EH (cell line): ENCODE measurements around the gene KRT83.
"Not testable (repeated sequence)": the region's sequence is repeated elsewhere in the genome, so short reads cannot be mapped to it uniquely, and the experiment has no call there.

Experiments
- DNase-seq: peaks from one replicate; pipeline ENCODE4 v3.0.0-alpha.2; 2015; ENCODE audit warnings: low read depth

Gene KRT83

DNA sequence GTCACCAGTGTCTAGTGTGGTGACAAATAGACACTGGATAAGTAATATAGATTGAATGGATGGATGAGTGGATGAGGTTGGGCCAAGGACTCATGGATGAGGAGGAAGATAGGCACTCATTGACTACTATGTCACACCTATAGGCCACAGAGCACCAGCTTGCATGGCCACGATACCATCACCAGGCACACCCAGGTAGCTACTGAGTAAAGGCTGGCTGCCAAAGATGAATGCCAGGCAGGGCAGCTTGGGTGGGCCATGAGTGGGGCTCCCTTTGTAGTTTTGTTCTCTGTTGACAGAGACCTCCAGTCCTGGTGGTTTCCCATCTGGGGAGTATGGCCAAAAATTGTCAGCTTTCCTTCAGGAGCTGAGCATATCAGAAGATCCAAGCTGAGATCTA is 11.2 kb upstream of the KRT83 start:
- DNase-seq: no peak

DNA sequence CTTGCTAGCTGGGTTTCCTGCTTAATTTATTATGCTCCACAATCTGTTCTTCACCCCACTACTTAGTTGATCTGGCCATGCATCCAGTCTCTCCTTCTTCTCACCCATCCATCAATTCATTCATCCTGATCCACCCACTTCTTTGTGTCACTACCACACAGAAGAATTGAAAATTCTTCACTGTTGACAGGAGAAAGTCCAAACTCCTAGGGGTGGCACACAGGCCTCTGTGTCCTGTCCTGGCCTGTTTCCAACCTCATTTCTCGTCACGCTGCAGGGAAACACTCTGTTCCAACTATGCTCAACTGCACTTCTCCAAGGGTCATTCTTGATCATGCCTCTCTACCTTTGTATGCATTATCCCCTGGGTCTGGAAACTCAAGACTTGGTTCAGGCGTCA is 10.6 kb upstream of the KRT83 start:
- no peak for DNase-seq

DNA sequence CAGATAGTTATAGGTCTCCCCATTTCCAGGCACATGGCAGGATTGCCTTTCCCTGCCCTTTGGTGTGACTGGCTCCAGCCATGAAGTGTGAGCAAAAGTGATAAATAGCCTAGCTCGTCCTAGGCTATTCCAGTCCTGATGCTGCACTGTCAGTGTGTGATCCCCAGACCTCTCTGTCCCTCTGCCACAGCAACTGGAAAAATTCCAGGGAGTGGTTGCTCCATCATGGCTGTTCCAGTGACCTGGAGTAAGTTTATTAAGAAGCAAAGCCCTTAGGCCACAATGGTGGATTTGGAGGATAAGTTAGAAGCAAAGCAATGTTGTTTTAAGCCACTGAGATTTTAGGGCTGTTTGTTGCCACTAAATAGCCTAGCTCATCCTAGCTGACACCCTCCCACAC is 9.8 kb upstream of the KRT83 start:
- DNase-seq: peak; percentile 26

- DNase-seq: no peak
Measured at GRCh38 chr12:52327830-52328500, 6.8 kb upstream of the KRT83 start.

DNA sequence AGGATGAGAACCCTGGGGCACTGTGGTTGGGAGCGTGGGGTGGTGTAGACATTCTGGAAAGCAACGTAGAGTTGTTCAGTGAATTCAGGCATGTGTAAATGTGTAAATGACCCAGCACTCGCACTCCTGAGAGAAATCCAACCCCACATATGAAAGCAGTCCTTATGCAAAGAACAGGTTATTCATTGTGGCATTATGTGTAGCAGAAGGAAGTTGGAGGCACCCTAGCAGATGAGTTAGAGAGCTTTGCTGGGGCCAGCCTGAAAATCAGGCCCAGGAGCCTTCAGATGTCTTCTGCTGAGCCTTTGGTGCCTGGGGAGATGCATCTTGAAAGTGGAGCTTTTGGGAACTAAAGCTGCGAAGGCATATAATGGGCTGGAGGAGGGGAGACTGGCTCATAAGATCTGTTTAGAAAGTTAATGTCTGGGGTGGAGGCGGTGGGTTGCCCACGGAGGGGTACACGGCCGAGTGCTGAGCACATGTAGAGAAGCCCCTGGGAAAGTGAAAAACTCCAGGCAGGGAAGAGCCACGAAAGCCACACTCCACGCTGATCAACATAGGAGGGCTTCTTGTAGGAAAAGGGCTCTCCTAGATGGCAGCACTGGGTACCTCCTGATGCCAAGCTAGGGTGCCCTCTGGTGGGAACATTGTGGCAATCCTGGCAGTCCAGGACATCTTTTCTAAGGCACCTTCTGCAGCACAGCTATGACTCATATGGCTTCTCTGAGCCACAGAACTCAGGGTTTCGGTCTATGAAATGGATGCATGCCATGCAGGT is 6.0 kb upstream of the KRT83 start:
- peak; percentile 94 for DNase-seq

DNA sequence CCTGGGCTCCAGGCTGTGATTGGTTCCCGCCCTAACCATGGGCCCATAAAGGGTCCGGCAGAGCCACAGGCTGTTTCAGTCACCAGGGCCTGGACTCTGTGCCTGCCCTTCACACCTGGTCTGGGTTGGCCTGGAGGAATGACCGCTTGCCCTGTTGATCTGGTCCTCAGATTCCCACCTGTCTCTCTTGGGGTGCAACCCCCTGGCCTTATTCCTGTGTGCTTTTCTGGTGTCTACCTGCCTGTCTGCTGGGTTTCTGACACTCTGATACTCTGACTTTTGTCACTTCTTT is 2.9 kb upstream of the KRT83 start:
- DNase-seq: no peak

DNA sequence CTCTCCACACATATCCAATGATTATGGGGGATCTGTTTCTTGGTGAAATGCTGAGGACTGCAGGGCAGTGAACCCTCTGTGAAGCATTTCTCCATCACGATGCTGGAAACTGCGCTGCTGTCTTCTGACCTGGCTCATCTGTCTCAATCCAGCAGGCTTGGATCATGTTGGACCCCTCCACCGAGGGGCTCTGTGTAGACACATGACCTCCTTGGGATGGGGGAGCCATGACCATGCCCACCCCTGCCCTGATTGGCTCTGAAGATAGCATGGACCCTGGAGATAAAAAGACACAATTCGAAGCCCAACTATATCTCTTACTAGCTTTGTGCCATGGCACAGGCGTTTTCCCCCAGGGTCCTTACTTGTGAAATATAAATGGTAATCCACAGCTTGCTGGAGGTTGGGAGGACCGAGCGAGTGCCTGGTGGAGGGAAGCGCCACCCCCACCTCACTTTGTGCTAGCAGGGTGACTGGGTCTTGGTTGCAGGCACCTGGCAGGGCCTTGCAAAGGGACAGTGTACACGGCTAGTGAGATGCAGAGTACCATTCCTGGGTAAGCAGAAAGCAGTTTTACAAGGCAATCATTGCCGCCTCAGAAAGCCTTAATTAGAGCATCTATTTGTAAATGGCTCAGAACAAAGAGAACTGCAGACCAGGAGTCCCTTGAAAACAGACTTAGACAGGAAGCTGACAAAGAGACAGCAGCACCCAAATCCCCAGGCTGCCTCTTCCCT is 2.4 kb upstream of the KRT83 start:
- no peak for DNase-seq

- DNase-seq: no peak
Measured at GRCh38 chr12:52323001-52323400, 1.8 kb upstream of the KRT83 start.

- no peak for DNase-seq
Measured at GRCh38 chr12:52322069-52322468, 871 bp upstream of the KRT83 start.

- DNase-seq: no peak
Measured at GRCh38 chr12:52321418-52321817, 220 bp upstream of the KRT83 start.

DNA sequence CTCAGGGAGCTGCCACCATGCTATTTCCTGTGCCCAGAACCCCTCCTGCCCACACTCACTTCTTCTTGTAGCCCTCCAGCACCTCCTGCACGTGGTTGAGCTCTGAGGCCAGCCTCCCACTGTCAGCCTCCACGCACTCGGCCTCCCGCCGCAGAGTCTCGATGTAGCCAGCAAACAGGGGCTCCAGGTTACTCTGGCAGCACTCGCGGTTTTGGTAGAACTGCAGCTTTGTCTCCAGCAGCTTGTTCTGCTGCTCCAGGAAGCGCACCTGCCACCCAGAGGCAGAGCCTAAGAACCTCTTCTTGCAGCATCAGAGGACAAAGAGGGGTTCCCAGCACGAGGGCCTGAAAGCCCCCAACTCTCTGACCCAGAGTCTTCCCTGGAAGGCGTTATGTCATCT is 2.1 kb downstream of the KRT83 start:
- no peak for DNase-seq

DNA sequence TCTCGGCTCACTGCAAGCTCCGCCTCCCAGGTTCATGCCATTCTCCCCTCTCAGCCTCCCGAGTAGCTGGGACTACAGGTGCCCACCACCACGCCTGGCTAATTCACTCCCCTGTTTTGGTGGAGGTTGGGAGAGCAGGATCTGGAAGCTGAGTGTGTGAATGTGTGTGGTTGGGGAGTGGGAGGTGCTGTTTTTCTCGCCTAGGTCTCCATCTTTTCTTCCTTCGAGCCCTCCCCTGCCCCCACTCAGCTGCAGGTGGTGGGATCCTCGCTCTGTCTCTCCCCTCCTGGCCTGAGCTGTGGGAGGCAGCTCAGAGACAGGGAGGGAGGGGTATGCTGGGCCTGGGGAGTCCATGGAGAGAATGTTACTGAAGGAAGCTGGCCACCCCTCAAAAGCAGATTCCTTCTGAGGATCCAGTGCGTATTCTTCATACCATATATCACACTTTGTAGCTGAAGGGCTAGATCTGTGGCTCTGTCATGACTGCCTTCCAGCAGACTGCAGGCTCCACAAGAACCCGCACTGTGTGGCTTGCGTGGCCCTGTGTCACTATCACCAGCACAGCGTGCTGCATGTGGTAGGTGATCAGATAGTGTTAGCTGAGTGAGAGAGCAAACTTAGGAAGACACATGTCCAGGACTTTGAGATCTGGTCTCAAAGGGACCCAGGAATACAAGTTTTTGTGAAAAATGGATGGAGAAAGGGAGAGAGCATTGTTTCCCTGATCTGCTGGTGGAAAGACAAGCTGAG is 2.8 kb downstream of the KRT83 start:
- DNase-seq: no peak

DNA sequence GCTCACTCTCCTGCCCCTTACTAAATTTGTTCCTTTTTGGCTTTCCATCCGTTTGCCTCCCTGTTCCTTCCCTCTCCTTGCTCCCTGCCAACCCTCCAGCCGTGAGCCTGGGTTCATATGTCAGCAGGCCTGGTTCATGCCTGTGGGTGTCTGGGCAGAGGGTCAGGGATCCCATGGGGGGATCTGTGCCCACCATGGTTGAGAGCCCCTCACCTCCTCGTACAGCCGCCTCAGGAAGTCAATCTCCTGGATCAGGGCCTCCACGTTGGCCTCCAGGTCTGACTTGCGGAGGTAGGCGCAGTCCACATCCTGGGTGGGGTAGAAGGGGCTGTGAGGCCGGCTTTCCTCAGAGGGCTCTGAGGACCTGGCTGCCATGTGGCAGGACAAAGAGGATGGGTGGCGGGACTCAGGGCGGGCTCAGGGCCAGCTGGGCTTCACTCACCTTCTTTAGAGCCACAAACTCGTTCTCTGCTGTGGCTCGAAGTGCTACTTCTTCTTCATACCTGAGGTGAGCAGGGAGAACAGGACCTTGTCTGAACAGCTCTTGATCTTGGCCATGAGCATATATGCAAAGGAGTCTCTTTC is 3.6 kb downstream of the KRT83 start:
- no peak for DNase-seq

DNA sequence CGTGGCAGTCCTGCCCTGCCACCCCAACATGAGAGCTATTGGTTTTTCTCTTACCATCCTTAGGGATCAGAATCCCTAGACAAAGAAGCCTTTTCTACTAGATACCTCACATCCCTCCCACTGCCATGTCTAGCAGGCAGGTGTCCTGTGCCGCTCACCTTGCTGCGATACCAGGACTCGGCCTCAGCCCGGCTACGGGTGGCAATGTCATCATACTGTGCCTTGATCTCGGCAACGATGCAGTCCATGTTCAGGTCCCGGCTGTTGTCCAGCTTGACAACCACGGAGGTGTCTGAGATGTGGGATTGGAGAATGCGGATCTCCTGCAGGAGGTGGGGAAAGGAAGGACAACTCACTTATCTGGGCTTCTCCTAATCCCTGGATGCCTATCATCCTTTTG is 4.5 kb downstream of the KRT83 start:
- no peak for DNase-seq

DNA sequence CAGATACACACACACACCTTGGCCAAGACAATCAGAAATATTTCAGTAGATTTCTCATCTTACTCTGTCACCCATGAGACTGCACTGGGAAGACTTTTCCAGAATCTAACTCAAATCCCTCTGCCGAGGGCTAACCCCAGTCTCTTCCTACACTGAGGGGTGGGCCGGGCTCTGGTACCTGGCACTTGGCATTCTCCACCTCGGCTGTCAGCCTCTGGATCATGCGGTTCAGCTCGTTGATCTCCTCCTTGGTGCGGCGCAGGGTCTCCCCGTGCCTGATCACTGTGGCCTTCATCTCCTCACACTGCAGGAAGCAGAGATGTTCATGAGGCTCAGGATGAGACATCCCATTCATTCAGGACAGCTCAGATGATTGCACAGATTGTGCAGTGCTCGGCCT is 4.9 kb downstream of the KRT83 start:
- DNase-seq: no peak

DNA sequence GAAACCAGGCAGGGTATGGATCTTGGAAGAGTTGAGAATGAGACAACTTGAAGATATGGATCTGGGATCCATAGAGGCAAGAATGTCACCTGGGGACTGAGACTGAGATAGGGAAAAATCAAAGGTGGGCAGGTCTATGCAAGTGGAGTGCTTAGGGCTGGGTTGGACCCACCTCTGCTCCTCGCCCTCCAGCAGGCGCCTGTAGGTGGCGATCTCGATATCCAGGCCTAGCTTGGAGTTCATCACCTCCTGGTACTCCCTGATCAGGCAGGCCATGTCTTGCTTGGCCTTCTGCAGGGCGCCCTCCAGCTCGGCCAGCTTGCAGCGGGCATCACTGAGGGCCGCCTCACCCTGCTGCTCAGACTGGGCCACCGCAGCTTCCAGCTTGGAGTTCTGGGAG is 5.5 kb downstream of the KRT83 start:
- not testable (repeated sequence) for DNase-seq

DNA sequence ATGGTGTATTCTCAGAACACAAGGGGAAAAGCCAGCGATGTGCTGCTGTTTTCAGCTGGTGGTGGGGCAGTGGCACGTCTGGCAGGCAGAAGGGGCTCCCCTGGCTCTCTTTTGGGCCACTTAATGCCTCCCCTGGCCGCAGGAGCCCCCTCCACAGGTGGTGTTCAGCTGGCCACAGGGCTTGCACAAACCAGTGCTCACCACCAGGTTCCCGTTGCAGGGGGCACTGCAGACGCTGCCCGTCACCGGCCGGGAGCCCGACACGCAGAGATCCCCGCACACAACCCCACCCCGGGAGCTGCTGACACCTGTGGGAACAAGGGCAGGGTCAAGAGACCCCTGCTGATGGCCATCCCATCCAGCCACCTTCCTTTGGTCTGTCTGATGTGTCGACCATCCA is 6.7 kb downstream of the KRT83 start:
- no peak for DNase-seq

DNA sequence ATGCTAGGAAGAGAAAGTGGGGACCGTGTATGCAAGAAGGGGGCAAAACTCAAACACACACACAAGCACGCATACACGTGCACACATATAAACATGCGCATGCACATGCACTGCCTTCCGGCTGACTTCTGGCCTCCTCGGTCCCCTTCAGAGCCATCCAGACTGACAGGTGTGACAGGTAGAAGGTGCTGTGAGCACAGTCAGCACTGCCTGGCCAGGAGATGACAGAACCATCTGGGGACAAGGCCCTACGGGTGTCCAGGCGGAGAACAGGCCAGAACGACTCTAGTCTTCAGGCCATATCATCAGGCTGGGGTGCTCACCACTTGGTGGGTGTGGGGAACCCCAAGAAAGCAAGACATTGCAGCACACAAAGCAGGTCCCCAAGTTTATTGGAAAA is 7.3 kb downstream of the KRT83 start:
- DNase-seq: no peak

DNA sequence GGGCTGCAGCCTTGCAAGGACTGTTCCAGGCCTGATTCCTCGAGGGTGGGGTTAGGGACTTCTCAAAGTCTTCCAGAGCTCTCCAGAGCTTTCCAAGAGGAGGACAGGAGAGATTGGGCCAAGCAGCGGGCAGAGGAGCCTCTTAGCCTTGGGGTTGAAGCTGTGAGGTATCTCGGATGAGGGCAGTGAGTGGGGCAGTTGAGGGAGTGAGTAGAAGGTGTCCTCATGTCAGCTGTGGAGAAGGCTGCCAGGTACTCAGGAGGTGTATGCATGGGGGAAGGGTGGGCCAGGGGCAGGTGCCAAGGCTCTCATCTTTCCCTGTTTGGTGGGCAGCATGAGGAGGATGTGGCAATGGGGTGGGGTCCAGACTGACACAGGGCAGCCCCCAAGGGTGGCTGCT is 7.7 kb downstream of the KRT83 start:
- no peak for DNase-seq

DNA sequence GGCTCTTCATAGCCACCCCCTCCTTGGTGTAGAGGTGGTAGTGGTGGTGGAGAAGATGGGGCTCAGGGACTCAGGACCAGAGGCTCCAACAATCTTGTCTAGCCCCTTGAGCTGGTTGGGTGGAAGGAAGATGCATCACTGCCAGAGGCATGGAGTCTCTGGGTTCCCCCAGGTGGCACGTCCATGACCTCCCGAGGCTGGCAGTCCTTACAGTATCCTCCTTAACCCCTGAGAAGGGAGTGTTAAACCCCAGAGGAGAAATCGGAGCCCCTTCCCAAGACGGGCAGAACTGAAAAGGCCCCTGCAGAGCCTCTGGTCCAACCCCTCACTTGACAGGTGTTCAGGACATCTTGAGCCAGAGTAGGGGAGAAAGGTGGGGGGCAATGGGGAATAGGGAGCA is 9.1 kb downstream of the KRT83 start:
- no peak for DNase-seq

DNA sequence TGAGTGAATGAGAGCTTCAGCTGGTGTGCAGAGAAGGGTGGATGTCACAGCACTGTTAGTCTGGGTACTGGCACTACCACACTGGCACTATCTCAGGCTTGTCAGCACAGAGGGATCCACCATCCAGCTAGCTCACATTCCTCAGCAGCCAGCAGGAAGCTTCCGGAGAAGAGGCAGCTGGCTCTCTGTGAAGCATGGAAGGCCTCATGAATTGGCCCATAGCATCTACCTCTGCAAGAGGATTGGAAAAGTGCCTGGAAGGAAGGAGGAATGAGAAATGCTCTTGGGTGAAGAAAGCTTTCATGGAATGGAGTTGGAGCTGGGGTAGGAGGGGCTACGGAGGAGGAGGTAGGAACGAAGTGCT is 9.9 kb downstream of the KRT83 start:
- peak; percentile 58 for DNase-seq

DNA sequence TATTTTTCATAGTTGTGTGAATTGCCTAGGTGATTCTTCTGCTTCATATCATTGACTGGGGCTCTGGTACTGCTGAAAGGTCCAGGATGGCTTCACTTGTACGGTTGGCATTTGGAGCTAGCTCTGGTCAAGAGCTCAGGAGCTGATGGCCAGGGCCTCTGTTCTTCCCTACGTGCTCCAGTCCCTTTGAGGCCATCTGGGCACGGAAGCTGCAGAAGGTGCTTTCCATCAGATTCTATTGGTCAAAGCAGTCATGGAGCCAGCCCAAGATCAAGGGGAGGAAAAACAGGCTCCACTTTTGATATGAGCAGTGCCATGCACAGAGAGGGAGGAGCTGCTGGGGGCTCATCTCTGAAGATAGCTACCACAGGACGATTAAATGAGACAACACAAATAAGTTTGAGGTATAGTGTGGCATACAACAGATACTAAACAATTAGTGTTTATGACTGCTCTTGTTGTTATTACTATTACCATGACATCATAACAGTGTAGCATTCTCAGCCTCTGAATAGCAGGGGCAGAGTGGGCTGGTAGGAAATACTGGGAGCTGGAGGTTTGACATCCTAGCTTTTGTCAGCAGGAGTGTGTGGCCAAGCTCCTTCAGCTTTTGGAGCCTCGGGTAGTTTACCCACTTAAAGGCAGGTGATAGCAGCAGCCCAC is 10.4 kb downstream of the KRT83 start:
- DNase-seq: peak; percentile 62
